Activated naive CD8-positive, alpha-beta T cell treated with anti-CD3 and anti-CD28 coated beads for 36 hours (primary cell): ENCODE measurements around the gene EML1. TPM values are rescaled to one million over a fixed set of nuclear protein-coding genes. Genes with fewer than 3 reads are reported as not detected.

Experiments used
- DNase-seq: peaks from one replicate; pipeline ENCODE4 v3.0.0; 2021
- H3K27ac Mint-ChIP-seq: one replicate; pipeline ENCODE4 v1.8.0; 2022; ENCODE audit warnings: mild to moderate bottlenecking, moderate library complexity, mixed read lengths
- H3K27me3 Mint-ChIP-seq: one replicate; pipeline ENCODE4 v1.8.0; 2022; ENCODE audit warnings: mild to moderate bottlenecking, mixed read lengths
- H3K36me3 Mint-ChIP-seq: one replicate; pipeline ENCODE4 v1.8.0; 2021; ENCODE audit warnings: mild to moderate bottlenecking, mixed read lengths
- H3K4me1 Mint-ChIP-seq: one replicate; pipeline ENCODE4 v1.8.0; 2021; ENCODE audit warnings: mixed read lengths
- H3K4me3 Mint-ChIP-seq: one replicate; pipeline ENCODE4 v1.8.0; 2022; ENCODE audit warnings: mild to moderate bottlenecking, moderate library complexity, mixed read lengths
- H3K9me3 Mint-ChIP-seq: one replicate; pipeline ENCODE4 v1.8.0; 2022; ENCODE audit warnings: mixed read lengths
- total RNA-seq, 2 experiments: library from RNA; stranded (reverse); gene quantifications; one replicate each; pipeline ENCODE4 v1.2.3, GENCODE V29; 2021

Gene EML1
- total RNA-seq, 2 experiments from 2014 or later = 0.36 to 1.0 TPM

GRCh38 chr14:99889268-99889667 is 96.1 kb downstream of the EML1 start:
- no peaks in the 10 kb centered on the region for H3K36me3 Mint-ChIP-seq
- no peaks in the 10 kb centered on the region for H3K9me3 Mint-ChIP-seq
- no peak for DNase-seq
- no peak overlapping the region for H3K27ac Mint-ChIP-seq
- no peaks in the 10 kb centered on the region for H3K4me1 Mint-ChIP-seq
- peaks cover 5% of the 10 kb centered on the region for H3K27me3 Mint-ChIP-seq
- H3K4me3 Mint-ChIP-seq = no peak overlapping the region

GRCh38 chr14:99891266-99891665 is 98.1 kb downstream of the EML1 start:
- Mint-ChIP-seq H3K27me3 (no peaks in the 10 kb centered on the region), H3K9me3 (no peaks in the 10 kb centered on the region), H3K4me3 (no peak overlapping the region), H3K4me1 (no peaks in the 10 kb centered on the region), H3K27ac (no peak overlapping the region), H3K36me3 (no peaks in the 10 kb centered on the region)
- no peak for DNase-seq

DNA sequence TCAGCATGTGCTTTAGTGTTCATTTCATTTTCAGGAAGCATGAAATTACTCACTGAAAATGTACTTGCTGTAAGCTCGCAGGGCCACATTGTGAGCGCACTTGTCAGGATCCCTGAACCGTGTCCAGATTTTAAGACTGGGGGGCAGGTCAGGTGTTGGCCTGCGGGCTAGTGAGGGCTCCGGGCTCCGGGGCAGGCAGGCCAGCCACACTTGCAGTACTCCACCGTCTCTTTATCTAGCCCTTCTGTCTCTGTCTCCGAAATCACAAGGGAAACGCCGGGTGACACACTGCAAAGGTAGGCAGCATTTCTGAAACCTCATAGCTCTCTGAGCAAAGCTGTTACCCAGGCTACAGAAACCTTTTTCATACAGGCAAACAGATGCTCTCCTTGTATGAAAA is 98.7 kb downstream of the EML1 start:
- no peaks in the 10 kb centered on the region for H3K27me3 Mint-ChIP-seq
- H3K4me1 Mint-ChIP-seq = no peaks in the 10 kb centered on the region
- no peak overlapping the region for H3K4me3 Mint-ChIP-seq
- no peak for DNase-seq
- H3K36me3 Mint-ChIP-seq = no peaks in the 10 kb centered on the region
- H3K27ac Mint-ChIP-seq = no peak overlapping the region
- H3K9me3 Mint-ChIP-seq = no peaks in the 10 kb centered on the region

GRCh38 chr14:99892406-99892805 is 99.2 kb downstream of the EML1 start:
- no peak for DNase-seq
- H3K4me1 Mint-ChIP-seq = no peaks in the 10 kb centered on the region
- no peak overlapping the region for H3K4me3 Mint-ChIP-seq
- H3K27ac Mint-ChIP-seq = no peak overlapping the region
- H3K9me3 Mint-ChIP-seq = no peaks in the 10 kb centered on the region
- H3K36me3 Mint-ChIP-seq = no peaks in the 10 kb centered on the region
- no peaks in the 10 kb centered on the region for H3K27me3 Mint-ChIP-seq

DNA sequence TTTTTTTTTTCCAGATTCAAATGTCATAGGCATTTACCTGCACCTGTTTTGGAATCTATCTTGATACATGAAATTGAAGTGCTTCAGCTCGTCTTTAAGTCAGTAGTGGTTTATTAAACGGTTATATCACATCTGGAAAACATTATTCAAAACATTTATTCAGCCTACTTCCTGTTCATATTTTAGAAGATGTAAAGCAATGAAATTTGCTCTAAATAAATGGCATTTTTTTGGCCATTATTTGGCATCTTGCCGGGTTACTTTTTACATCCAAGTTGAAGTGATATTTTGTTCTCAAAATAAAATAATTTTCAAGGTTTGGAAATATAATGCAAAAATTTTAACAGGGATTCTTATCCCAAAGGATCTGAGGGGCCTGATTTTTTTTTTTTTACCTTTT is 103.1 kb downstream of the EML1 start:
- Mint-ChIP-seq H3K27me3 (no peaks in the 10 kb centered on the region), H3K9me3 (no peaks in the 10 kb centered on the region), H3K4me1 (no peaks in the 10 kb centered on the region), H3K4me3 (no peak overlapping the region), H3K27ac (no peak overlapping the region), H3K36me3 (no peaks in the 10 kb centered on the region)
- no peak for DNase-seq

DNA sequence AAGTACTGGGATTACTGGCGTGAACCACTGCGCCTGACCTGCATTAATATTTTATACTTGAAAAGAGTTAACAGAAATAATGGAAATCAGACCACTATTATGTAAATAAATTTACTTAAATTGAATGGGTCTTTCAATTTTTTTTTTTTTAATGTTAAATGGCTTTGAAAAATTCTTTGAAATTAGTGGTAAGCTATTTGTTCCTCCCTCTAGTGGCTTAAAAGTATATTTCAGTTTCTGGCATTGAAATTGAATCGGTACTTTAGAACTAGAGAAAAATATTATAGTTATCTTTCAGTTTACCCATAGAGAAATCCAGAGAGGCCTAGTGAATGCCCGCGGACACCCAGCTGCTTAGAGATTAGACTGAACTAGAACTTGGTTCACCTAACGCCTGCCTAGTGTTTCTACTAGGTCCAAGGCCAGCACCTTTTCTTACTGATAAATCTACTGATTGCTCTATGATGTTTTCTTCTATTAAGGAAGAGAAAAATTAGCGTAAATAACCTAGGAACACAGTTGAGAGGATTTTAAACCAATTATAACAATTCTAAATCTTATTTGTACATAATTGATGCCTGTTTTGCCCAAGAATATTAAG is 106.5 kb downstream of the EML1 start:
- Mint-ChIP-seq H3K9me3 (peaks cover 3% of the 10 kb centered on the region), H3K36me3 (no peaks in the 10 kb centered on the region), H3K27me3 (peaks cover 5% of the 10 kb centered on the region), H3K27ac (no peak overlapping the region), H3K4me1 (no peaks in the 10 kb centered on the region), H3K4me3 (no peak overlapping the region)
- DNase-seq = no peak

DNA sequence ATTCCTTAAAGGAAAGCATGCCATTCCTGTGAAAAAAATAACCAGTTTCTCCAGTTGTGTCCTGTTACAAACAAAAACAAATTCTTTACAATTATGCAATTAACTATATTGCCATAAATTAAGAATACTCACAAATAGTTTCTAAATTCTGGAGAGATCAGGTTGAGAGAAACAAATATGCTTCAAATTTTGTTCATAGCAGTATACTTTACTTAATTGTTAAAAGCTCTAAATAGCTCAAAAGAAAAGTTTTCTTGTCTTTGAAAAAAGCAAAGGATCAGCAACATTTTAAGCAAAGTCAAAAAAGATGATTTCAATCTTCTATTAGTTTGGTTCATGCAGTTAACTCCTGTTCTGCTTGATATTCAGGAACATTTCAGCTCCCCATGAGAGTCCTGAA is 109.7 kb downstream of the EML1 start:
- DNase-seq = no peak
- Mint-ChIP-seq H3K27ac (no peak overlapping the region), H3K27me3 (peaks cover 5% of the 10 kb centered on the region), H3K9me3 (peaks cover 3% of the 10 kb centered on the region), H3K36me3 (no peaks in the 10 kb centered on the region), H3K4me1 (no peaks in the 10 kb centered on the region), H3K4me3 (no peak overlapping the region)

DNA sequence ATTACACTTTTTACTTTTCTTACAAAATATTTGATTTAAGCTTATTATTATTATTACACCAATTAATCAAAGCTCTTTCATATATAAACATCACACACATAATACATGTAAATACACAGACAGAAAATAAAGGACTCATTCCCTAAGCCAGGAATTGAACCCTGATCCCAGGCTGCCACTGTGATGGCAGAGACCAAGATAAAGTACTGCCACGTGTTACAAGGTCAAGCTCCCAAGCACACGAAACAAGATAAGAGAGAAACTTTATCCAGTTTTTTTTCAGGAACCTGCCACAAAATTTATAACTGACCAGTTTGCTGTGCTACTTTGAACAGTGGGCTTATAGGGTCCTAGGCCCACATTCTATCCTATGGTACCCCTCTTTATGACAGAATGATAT is 111.3 kb downstream of the EML1 start:
- Mint-ChIP-seq H3K9me3 (peaks cover 3% of the 10 kb centered on the region), H3K4me1 (no peaks in the 10 kb centered on the region), H3K36me3 (no peaks in the 10 kb centered on the region), H3K4me3 (no peak overlapping the region), H3K27me3 (peaks cover 5% of the 10 kb centered on the region), H3K27ac (no peak overlapping the region)
- no peak for DNase-seq

- DNase-seq = no peak
- no peak overlapping the region for H3K27ac Mint-ChIP-seq
- no peak overlapping the region for H3K4me3 Mint-ChIP-seq
- H3K27me3 Mint-ChIP-seq = peaks cover 5% of the 10 kb centered on the region
- H3K9me3 Mint-ChIP-seq = peaks cover 3% of the 10 kb centered on the region
- H3K36me3 Mint-ChIP-seq = no peaks in the 10 kb centered on the region
- no peaks in the 10 kb centered on the region for H3K4me1 Mint-ChIP-seq
Observed at GRCh38 chr14:99905121-99905520, 111.9 kb downstream of the EML1 start.

DNA sequence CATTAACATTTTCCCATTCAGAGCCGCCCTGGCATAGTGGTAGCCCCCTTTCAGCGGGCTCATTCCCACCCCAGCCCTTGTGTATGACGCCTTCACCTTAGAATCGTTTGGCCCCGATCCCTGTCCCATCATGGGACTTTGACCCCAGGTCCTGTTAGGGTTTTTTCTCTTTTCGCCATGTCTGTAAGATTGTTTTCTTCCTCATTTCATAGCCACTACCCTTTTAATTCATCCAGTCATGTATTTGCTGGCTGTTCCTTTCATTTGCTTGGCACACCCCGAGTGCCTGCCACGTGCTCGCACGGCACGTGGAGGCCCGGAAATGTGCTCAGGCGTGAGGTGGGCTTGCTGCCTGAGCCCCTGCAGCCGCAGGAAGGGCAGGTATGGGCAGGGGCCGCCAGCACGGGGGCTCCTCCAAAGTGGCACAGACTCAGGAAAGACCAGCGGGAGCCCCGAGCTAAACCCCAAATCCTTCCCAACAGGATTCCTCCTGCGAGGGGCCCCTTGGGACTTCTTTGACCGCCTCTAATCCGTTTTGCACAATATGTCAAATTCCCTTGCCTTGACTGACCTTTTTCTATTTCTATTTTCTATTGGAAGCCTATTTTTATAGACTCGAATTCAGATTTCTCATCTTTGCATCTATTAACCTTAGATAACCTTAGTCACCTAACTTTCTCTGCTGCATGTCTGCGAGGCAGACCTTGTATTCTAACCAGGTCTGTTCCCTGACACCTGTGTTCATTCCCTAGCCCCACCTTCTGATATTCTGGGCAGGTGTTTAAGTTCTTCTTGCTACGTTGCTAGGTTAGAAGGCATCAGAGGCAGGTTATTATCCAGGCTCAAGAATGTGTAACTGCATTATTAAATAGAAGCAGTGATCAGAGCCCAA is 114.8 kb downstream of the EML1 start:
- no peaks in the 10 kb centered on the region for H3K4me1 Mint-ChIP-seq
- DNase-seq = no peak
- H3K9me3 Mint-ChIP-seq = peaks cover 2% of the 10 kb centered on the region
- H3K36me3 Mint-ChIP-seq = no peaks in the 10 kb centered on the region
- no peak overlapping the region for H3K4me3 Mint-ChIP-seq
- H3K27me3 Mint-ChIP-seq = peaks cover 7% of the 10 kb centered on the region
- no peak overlapping the region for H3K27ac Mint-ChIP-seq

DNA sequence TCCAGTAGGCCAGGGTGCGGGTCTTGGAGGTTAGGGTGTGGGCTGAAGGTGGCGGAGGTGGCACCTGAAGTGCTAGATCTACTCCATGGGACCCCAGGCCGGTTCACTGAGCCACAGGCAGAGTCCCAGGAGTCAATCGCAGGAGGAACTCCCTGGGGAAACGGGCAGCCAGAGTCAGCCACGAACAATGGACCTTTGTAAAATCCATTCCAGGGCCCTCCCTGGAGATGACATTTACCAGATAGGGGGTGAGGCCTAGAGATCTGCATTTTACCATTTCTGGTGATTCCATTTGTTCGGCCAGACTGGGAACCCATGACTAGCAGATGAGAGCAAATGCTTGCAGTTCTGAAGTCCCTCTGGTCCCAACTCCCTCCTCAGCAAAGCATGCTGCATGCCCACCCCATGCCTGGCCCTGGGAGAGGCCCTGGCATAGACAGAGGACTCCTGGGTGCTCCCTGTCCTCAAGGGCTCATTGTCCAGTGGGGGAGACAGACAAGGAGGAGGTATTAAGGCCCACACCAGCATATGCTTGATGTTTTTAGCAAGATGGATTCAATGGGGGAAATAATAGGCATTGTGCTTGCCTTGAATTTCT is 115.5 kb downstream of the EML1 start:
- H3K9me3 Mint-ChIP-seq = no peaks in the 10 kb centered on the region
- H3K27me3 Mint-ChIP-seq = peaks cover 7% of the 10 kb centered on the region
- H3K4me3 Mint-ChIP-seq = no peak overlapping the region
- H3K27ac Mint-ChIP-seq = no peak overlapping the region
- no peak for DNase-seq
- H3K4me1 Mint-ChIP-seq = no peaks in the 10 kb centered on the region
- no peaks in the 10 kb centered on the region for H3K36me3 Mint-ChIP-seq

DNA sequence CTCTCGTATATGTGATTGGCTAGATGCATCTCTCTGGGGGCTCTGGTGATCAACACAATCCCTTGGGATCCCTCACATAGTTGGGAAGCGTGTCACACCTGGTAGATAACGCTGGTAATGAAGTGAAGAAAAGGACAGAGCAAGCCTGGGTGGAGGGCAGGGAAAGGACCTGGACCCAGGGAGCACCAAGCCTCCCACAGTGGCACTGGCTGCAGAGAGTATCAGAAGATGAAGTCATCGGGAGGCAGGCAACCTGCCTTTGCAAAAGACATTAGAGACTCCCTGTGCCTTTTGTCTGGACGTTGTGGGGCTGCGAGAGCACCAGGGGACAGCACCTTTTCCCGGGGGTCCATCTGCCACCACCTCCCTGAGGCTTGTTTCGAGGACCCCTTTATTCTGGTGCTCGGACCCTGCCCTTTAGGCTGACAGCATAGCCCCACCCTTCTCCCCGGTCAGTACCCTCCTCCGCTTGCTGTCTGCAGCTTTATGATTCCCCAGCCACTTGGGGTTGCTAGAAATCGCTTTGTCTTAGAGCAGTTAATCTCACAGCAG is 116.4 kb downstream of the EML1 start:
- Mint-ChIP-seq H3K9me3 (no peaks in the 10 kb centered on the region), H3K4me3 (no peak overlapping the region), H3K27ac (no peak overlapping the region), H3K27me3 (peaks cover 7% of the 10 kb centered on the region), H3K4me1 (no peaks in the 10 kb centered on the region), H3K36me3 (no peaks in the 10 kb centered on the region)
- no peak for DNase-seq

- Mint-ChIP-seq H3K4me3 (no peak overlapping the region), H3K36me3 (no peaks in the 10 kb centered on the region), H3K27ac (no peak overlapping the region), H3K27me3 (peaks cover 7% of the 10 kb centered on the region), H3K4me1 (no peaks in the 10 kb centered on the region), H3K9me3 (no peaks in the 10 kb centered on the region)
- DNase-seq = no peak
Observed at GRCh38 chr14:99910337-99911309, 117.4 kb downstream of the EML1 start.

DNA sequence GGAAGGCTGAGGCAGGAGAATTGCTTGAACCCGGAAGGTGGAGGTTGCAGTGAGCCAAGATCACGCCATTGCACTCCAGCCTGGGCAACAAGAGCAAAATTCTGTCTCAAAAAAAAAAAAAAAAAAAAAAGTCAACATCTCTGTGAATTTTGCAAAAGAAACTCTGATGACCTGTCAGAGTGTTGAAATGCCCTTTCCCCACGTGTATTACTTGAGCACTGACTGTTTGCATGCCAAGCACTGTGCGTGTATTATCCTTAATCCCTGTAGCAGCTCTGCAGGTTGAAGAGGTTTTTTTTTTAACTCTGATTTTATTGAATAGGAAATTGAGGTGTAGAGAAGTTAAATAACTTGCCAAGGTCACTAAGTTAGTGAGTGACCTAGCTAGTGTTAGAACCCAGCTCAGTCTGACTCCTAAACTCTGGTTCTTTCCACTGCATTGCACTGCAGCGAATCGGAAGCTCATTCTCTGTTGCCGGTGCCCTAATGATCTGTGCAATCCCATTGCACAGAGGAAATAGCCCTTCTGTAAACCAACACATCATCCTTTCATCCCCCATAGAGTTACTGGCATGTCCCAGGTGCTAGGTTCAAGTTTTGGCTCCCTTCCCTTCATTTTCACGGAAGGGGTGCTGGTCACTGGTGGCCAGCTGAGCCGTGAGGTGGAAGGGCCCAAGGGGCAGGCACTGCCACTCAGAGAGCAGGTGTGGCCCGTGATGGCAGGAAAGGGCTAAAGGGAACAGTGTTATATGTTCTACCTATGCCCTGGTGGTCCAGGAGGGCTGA is 122.3 kb downstream of the EML1 start:
- no peaks in the 10 kb centered on the region for H3K9me3 Mint-ChIP-seq

More for the DNA sequence above, 122.3 kb downstream of the EML1 start:
- Mint-ChIP-seq H3K4me1 (no peaks in the 10 kb centered on the region), H3K36me3 (no peaks in the 10 kb centered on the region), H3K4me3 (no peak overlapping the region), H3K27me3 (peaks cover 7% of the 10 kb centered on the region), H3K27ac (no peak overlapping the region)
- DNase-seq = no peak
